GM19043 (cell line): ENCODE data around the gene ZNF2.
A peak's percentile ranks its signal among the peaks of the same experiment; 100 is the strongest.

Experiments used
- ATAC-seq: cut with Tn5 transposase; IDR thresholded peaks from one replicate; pipeline ENCODE4 v1.9.1; 2021; ENCODE audit warnings: low read depth; ENCODE audit not compliant: unreplicated experiment

The ZNF2 gene

DNA sequence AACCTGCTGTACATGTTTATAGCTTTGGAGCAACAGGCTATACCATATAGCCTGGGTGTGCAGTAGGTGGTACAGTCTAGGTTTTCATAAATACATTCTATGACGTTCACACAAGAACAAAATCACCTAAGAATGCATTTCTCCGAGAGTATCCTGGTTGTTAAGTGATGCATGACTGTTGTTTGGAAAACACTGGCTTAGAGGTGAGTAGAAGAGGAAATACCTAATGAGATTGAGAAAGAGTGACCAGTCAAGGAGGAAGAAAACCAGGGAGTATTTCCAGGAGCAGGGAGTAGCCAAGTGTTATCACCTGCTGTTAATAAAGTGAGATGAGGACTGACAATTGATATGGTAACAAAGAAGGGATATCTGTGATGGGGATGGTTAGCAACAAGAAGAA, 38.8 kb downstream of the ZNF2 start:
- no peak for ATAC-seq

DNA sequence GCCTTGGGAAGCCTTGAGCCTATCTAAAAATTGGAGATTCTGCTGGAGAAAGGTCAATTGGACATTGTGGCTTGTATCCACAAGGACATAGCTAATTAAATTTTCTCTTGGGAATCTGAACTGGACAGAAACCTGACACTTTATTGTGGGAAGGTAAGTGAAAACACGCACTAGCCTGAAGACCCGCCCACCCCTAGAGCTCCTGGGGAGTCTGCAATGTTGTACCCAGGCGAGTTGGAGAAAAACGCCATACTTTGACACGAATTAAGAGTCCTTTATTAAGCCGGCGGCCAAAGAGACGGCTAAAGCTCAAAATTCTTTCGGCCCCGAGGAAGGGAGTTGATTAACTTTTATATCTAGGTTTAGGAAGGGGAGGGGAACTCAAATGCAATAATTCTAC, 40.5 kb downstream of the ZNF2 start:
- no peak for ATAC-seq

DNA sequence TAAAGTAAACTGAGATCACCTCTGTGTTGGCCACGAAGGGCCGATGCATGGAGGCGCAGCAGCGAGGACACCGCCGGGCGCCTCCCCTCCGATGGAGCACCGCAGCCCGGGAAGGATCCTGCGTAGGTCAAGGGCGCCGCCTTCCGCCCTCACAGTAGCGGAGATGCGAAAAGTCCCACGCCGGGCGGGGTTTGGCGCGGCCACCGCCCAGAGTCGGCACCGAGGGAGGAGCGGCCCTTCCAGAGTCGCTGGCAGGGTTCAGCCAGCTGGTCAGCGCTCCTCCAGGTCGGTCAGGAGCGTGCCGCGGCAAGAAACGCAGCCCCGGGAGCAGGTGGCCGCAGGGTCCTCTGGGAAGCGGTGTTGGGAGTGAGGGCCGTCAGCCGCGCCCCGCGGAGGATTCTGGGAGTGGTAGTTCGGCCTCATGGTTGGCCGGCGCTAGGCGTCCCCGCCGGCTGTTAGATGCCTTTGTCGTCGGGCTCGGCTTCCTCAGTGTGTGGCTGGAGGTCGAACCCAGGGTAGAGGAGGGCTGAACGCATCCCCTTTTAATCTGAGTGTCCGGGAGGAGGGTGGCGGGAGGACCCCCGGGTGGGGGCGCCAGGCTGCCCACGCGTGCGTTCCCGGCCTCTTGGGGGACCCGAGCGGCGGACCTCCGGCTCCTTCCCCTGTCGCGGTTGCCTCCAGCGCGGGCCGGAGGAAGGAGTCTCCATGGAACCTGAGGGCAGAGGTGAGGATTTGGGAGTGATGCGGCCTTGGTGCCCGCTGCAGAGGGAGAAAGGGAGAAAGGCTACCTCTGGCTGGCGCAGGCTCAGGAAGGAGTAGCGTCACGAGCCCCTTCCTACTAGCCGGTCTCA, 41.7 kb downstream of the ZNF2 start, which contains the start of gene ZNF892:
Gene ZNF892, plus strand, starts transcription at position 411 of the 851 bp plus-strand sequence. Its CDS starts 295 bp downstream, at position 706.
- ATAC-seq = peak; percentile 93

DNA sequence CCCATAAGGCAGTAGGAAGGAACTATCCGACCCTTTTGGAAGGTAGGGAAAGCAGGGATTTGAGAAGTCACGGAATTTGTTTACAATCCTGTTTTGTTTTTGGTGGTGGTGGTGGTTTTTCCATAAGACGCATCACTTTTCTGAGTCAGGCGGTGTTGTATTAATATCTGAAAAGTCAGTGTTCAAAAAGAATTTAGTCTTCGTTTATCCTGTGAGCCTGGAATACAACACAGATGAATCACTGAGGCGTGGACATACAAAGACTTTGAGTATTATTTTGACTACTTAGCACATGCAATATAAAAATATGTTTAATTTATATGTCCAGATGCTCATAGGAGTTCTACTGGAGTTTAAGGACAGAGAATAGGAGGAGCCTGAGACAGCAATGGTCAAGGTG, 42.5 kb downstream of the ZNF2 start:
- no peak for ATAC-seq

DNA sequence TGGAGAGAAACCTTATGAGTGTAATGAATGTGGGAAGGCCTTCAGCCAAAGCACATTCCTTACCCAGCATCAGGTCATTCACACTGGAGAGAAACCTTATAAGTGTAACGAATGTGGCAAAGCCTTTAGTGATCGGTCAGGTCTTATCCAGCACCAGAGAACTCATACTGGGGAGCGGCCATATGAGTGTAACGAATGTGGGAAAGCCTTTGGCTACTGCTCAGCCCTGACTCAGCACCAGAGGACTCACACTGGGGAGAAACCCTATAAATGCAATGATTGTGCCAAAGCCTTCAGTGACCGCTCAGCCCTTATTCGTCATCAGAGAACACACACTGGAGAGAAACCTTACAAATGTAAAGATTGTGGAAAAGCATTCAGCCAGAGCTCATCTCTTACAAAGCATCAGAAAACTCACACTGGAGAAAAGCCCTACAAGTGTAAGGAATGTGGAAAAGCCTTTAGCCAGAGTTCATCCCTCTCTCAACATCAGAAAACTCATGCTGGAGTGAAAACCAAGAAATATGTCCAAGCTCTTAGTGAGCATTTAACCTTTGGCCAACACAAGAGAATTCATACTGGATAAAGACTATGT, 49.5 kb downstream of the ZNF2 start:
- ATAC-seq = no peak

DNA sequence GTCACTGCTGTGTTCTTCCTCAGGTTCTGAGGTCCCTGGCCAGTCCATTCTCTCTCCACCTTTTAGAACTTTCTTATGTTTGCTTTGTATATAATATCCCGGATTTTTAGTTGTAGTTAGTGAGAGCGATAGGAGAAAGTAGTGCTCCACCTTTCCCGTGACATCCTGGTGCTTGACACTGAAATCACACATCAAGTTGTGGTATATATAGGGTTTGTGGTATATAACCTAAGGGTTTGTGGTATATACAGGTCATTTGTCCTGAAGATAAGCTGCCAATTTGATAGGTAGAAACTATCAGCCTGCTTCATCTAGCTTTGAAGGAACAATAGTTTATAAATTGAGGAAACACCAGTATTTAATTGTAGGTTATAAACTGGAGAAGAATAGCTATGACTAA, 54.8 kb downstream of the ZNF2 start:
- no peak for ATAC-seq

DNA sequence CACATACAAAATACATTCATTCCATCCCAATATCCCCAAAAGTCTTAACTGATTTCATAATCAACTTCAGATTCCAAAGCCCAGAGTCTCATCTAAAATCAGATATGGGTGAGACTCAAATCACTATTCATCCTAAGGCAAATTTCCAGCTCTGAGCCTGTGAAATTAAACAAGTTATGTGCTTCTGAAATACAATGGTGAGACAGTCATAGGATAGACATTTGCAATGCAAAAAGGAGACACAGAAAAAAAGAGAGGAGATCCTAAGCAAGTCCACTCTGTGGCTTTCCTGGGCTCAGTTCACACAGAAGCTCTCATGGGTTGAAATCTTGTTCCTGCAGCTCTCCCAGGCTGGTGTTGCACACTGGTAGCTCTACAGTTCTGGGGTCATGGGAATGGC, 60.0 kb downstream of the ZNF2 start:
- ATAC-seq = no peak

DNA sequence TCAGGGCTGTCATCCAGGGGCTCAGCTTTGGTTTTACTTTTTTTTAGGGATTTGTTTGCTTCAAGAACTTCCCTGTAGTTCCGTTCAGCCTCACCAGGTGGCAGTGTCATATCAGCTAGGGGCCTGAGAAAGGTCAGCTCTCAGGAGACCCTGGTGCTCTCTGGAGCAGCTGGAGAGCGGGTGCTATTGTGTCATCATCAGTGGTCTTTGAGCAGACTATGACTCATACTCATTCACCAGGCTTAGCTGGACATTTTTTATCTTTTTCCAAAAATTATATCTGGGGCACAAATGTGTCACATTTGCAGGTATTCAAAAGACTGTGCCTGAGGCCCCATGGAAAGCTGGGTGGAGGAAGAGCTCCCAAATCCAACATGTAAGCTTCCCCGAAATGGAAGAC, 66.1 kb downstream of the ZNF2 start:
- no peak for ATAC-seq

DNA sequence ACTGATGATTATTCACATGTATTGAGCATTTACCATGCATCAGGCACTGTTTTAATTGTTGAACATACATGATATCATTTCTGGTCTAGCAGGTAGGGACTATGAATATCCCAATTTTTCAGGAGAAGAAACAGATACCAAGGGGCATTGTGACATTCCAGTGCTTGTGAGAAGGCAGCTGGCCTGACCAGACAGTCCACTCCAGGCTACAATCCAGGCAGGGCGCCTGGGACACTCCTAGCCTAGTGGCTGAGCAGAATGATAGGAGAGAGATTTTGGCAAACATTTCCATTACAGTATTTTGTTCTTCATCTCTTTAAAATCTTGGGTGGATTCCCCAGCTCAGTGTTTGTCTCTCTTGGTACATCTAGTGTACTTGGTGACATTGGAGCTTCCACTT, 66.6 kb downstream of the ZNF2 start:
- no peak for ATAC-seq
